HG03045 (cell line): Measurements from ENCODE around the gene TSPAN18.

Experiments used
- ATAC-seq: cut with Tn5 transposase; IDR thresholded peaks from one replicate; pipeline ENCODE4 v1.9.1; 2021; ENCODE audit warnings: mild to moderate bottlenecking, moderate library complexity; ENCODE audit not compliant: unreplicated experiment

TSPAN18 gene

GRCh38 chr11:44880953-44881352 lies 154.2 kb downstream of the TSPAN18 start:
- no peak for ATAC-seq

GRCh38 chr11:44883277-44883676 lies 156.5 kb downstream of the TSPAN18 start:
- no peak for ATAC-seq

- no peak for ATAC-seq
Observed at GRCh38 chr11:44884056-44884455, 157.3 kb downstream of the TSPAN18 start.

GRCh38 chr11:44885065-44885810 lies 158.5 kb downstream of the TSPAN18 start:
- ATAC-seq = no peak

GRCh38 chr11:44885919-44886789 lies 159.4 kb downstream of the TSPAN18 start:
- no peak for ATAC-seq

GRCh38 chr11:44886790-44887140 lies 160.0 kb downstream of the TSPAN18 start:
- ATAC-seq = no peak

GRCh38 chr11:44887636-44888035 lies 160.9 kb downstream of the TSPAN18 start:
- ATAC-seq = no peak

GRCh38 chr11:44889266-44889665 lies 162.5 kb downstream of the TSPAN18 start:
- no peak for ATAC-seq

GRCh38 chr11:44892843-44893242 lies 166.1 kb downstream of the TSPAN18 start:
- ATAC-seq = no peak

GRCh38 chr11:44893308-44893822 lies 166.6 kb downstream of the TSPAN18 start:
- ATAC-seq = no peak

- peak; percentile 47 for ATAC-seq
Observed at GRCh38 chr11:44893846-44894617, 167.3 kb downstream of the TSPAN18 start.

GRCh38 chr11:44899959-44900358 lies 173.2 kb downstream of the TSPAN18 start:
- ATAC-seq = no peak

GRCh38 chr11:44901120-44901633 lies 174.4 kb downstream of the TSPAN18 start:
- ATAC-seq = no peak

- ATAC-seq = no peak
Observed at GRCh38 chr11:44901786-44902185, 175.0 kb downstream of the TSPAN18 start.

- ATAC-seq = no peak
Observed at GRCh38 chr11:44903035-44903434, 176.3 kb downstream of the TSPAN18 start.

- ATAC-seq = no peak
Observed at GRCh38 chr11:44903518-44903917, 176.8 kb downstream of the TSPAN18 start.

GRCh38 chr11:44904261-44905020 lies 177.7 kb downstream of the TSPAN18 start:
- no peak for ATAC-seq

GRCh38 chr11:44905131-44905866 lies 178.5 kb downstream of the TSPAN18 start:
- no peak for ATAC-seq

GRCh38 chr11:44906649-44907048 lies 179.9 kb downstream of the TSPAN18 start:
- ATAC-seq = no peak

GRCh38 chr11:44909557-44909956 lies 182.8 kb downstream of the TSPAN18 start:
- ATAC-seq = no peak
